Measurements from ENCODE around the gene DLG3.

Gene DLG3

DNA sequence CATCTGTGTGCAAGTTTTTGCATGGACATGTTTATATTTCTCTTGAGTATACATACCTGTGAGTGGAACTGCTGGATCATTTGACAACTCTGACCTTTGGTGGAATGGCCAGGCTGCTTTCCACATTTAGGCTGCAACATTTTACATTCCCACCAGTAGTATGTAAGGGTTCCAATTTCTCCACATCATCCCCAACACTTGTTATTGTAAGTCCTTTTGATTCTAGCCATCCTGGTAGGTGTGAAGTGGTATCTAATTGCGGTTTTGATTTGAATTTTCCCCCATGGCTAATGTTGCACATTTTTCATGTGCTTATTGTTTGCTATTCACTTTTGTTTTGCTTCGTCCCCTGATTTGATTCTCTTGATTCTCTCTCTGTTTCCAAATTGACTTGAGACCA is 16.4 kb downstream of the DLG3 start:
- no peak overlapping the region for H3K4me3 ChIP-seq (ENCODE audit: low read depth, low read length)
- no peak for TF ChIP-seq CTCF (IDR thresholded peaks at IDR 0.05; ENCODE audit: low read depth, low read length)

DNA sequence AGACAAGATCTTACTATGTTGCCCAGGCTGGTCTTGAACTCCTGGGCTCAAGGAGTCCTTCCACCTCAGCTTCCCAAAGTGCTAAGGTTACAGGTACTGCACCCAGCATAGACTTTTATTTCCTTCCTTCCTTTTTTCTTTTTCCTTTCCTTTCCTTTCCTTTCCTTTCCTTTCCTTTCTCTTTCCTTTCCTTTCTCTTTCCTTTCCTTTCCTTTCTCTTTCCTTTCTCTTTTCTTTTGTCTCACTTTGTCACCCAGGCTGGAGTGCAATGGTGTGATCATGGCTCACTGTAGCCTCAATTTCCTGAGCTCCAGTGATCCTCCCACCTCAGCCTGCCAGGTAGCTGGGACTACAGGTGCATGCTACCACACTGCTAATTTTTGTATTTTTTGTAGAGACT is 19.4 kb downstream of the DLG3 start:
- no peak overlapping the region for H3K4me3 ChIP-seq (ENCODE audit: low read depth, low read length)
- TF ChIP-seq CTCF (IDR thresholded peaks at IDR 0.05; ENCODE audit: low read depth, low read length): no peak

GRCh38 chrX:70466968-70467367 is 22.3 kb downstream of the DLG3 start:
- no peak for TF ChIP-seq CTCF (IDR thresholded peaks at IDR 0.05; ENCODE audit: low read depth, low read length)
- no peak overlapping the region for H3K4me3 ChIP-seq (ENCODE audit: low read depth, low read length)

GRCh38 chrX:70468709-70469108 is 24.1 kb downstream of the DLG3 start:
- no peak for TF ChIP-seq CTCF (IDR thresholded peaks at IDR 0.05; ENCODE audit: low read depth, low read length)
- no peak overlapping the region for H3K4me3 ChIP-seq (ENCODE audit: low read depth, low read length)

GRCh38 chrX:70470850-70471289 is 26.2 kb downstream of the DLG3 start:
- TF ChIP-seq CTCF (IDR thresholded peaks at IDR 0.05; ENCODE audit: low read depth, low read length): no peak
- H3K4me3 ChIP-seq (ENCODE audit: low read depth, low read length): no peak overlapping the region

DNA sequence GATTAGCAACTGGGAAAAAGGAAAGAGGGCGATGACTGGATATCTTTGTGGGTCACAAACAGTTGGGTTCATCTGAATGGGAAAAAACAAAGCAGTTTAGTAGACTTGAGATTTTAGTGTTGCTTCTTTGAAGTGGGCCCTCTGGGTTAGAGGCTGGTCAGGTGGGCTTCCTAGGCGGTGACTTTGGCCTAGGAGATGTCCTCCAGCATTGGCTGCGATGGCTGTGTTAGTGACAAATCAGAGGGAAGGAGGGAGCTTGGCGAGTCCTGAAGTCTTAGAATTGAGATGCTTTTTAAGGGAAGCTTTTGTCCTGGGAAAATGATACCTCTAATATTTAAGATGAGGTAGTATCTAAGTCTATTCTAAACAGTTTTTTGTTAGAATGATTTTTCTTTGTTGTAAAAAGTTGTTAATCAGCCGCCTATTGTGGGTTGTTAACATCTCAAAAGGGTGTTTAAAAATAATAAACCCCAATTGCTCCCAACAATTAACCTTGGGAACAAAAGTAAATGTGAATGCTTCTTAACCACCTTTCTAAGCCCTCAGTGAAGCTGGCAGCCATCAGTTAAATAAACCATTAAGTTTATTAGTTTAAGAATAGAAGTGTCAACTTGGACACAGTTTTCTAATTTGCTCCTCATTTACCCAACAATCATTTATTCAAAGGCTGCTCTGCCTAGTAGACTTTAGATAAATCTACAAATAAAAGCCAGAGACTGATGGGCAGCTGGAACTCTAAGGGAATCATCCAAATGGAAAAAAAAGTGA is 31.7 kb downstream of the DLG3 start:
- H3K4me3 ChIP-seq (ENCODE audit: low read depth, low read length): no peak overlapping the region
- no peak for TF ChIP-seq CTCF (IDR thresholded peaks at IDR 0.05; ENCODE audit: low read depth, low read length)

GRCh38 chrX:70476934-70477733 is 32.5 kb downstream of the DLG3 start:
- TF ChIP-seq CTCF (IDR thresholded peaks at IDR 0.05; ENCODE audit: low read depth, low read length): no peak
- H3K4me3 ChIP-seq (ENCODE audit: low read depth, low read length): peak overlapping the region; percentile 20
